Liver (tissue), 9 donors: ENCODE measurements around the gene HJV. TPM values are rescaled to one million over a fixed set of nuclear protein-coding genes. Genes with fewer than 3 reads are reported as not detected.
A peak's percentile ranks its signal among the peaks of the same experiment; 100 is the strongest.

Experiments used
- DNase-seq: peaks from one replicate; pipeline ENCODE4 v3.0.0-alpha.2; 2017; ENCODE audit warnings: low spot score
- H3K27ac ChIP-seq, 2 donors: one replicate each; pipeline ENCODE4 v1.7.0; 2013; ENCODE audit warnings: inconsistent platforms in 2 of 2, low read length in 2 of 2, control low read depth in 1 of 2, low read depth in 1 of 2, mild to moderate bottlenecking in 1 of 2
- H3K27me3 ChIP-seq, 4 donors: one replicate each; pipeline versions ENCODE4 v1.6.1 to v1.7.0; 2013; ENCODE audit warnings: low read length in 3 of 4, inconsistent platforms in 1 of 4, mild to moderate bottlenecking in 1 of 4, moderate library complexity in 1 of 4; ENCODE audit not compliant: control insufficient read depth in 4 of 4, insufficient read depth in 4 of 4
- H3K36me3 ChIP-seq, 4 donors: one replicate each; pipeline versions ENCODE4 v1.6.1 to v1.7.0; 2013; ENCODE audit warnings: low read length in 3 of 4, mild to moderate bottlenecking in 3 of 4, low read depth in 1 of 4, moderate library complexity in 1 of 4; ENCODE audit not compliant: control insufficient read depth in 4 of 4, insufficient read depth in 3 of 4
- H3K4me1 ChIP-seq, 4 donors: one replicate each; pipeline versions ENCODE4 v1.6.1 to v1.7.0; 2013; ENCODE audit warnings: low read length in 3 of 4, mild to moderate bottlenecking in 3 of 4, moderate library complexity in 1 of 4; ENCODE audit not compliant: control insufficient read depth in 4 of 4, insufficient read depth in 4 of 4
- H3K4me3 ChIP-seq, 3 donors: one replicate each; pipeline versions ENCODE4 v1.6.1 to v1.7.0; 2013; ENCODE audit warnings: low read length in 3 of 3, control low read depth in 1 of 3, low read depth in 1 of 3, mild to moderate bottlenecking in 1 of 3
- H3K9ac ChIP-seq, 2 donors: one replicate each; pipeline ENCODE4 v1.7.0; 2013; ENCODE audit warnings: low read length in 2 of 2, mild to moderate bottlenecking in 2 of 2, moderate library complexity in 2 of 2, control low read depth in 1 of 2, low read depth in 1 of 2
- H3K9me3 ChIP-seq, 4 donors: one replicate each; pipeline versions ENCODE4 v1.6.1 to v1.7.0; 2013; ENCODE audit warnings: low read length in 3 of 4; ENCODE audit not compliant: control insufficient read depth in 4 of 4
- ATF3 ChIP-seq: IDR thresholded peaks from 2 replicates; pipeline ENCODE4 v1.6.1; 2016; ENCODE audit warnings: antibody characterized with exemption
- CTCF ChIP-seq: fragments of 150-350 bp; IDR thresholded peaks from 2 replicates; pipeline ENCODE4 v1.5.1; 2017; ENCODE audit warnings: improper control_type of control experiment, low read depth, low read length; ENCODE audit not compliant: missing input control
- FOXA1 ChIP-seq: IDR thresholded peaks from 2 replicates; pipeline ENCODE4 v1.6.1; 2016; ENCODE audit warnings: antibody characterized with exemption
- FOXA2 ChIP-seq: IDR thresholded peaks from 2 replicates; pipeline ENCODE4 v1.6.1; 2016; ENCODE audit warnings: antibody characterized with exemption
- GABPA ChIP-seq, 2 donors: IDR thresholded peaks in 1 of 2; conservative IDR thresholded peaks in 1 of 2; 2 replicates each; pipeline ENCODE4 v1.6.1; 2016; ENCODE audit warnings: antibody characterized with exemption in 2 of 2, mild to moderate bottlenecking in 1 of 2, moderate library complexity in 1 of 2
- HNF4A ChIP-seq, 2 donors: conservative IDR thresholded peaks; 2 replicates each; pipeline ENCODE4 v1.6.1; 2016; ENCODE audit warnings: antibody characterized with exemption in 2 of 2, mild to moderate bottlenecking in 2 of 2
- HNF4G ChIP-seq: IDR thresholded peaks from 2 replicates; pipeline ENCODE4 v1.6.1; 2016; ENCODE audit warnings: antibody characterized with exemption
- JUND ChIP-seq, 2 donors: IDR thresholded peaks; 2 replicates each; pipeline ENCODE4 v1.6.1; 2016; ENCODE audit warnings: antibody characterized with exemption in 2 of 2
- MAX ChIP-seq: IDR thresholded peaks from 2 replicates; pipeline ENCODE4 v1.6.1; 2016; ENCODE audit warnings: antibody characterized with exemption
- NR2F2 ChIP-seq: IDR thresholded peaks from 2 replicates; pipeline ENCODE4 v1.6.1; 2016; ENCODE audit warnings: antibody characterized with exemption
- RAD21 ChIP-seq, 2 donors: IDR thresholded peaks; 2 replicates each; pipeline ENCODE4 v1.6.1; 2016; ENCODE audit warnings: antibody characterized with exemption in 2 of 2, mild to moderate bottlenecking in 2 of 2
- REST ChIP-seq: IDR thresholded peaks from 2 replicates; pipeline ENCODE4 v1.6.1; 2016; ENCODE audit warnings: antibody characterized with exemption, mild to moderate bottlenecking
- RXRA ChIP-seq, 2 donors: IDR thresholded peaks; 2 replicates each; pipeline ENCODE4 v1.6.1; 2017 to 2018; ENCODE audit warnings: antibody characterized with exemption in 2 of 2, mild to moderate bottlenecking in 1 of 2
- SP1 ChIP-seq: IDR thresholded peaks from 2 replicates; pipeline ENCODE4 v1.6.1; 2018; ENCODE audit warnings: antibody characterized with exemption, mild to moderate bottlenecking
- TAF1 ChIP-seq: conservative IDR thresholded peaks from 2 replicates; pipeline ENCODE4 v1.6.1; 2016; ENCODE audit warnings: antibody characterized with exemption, mild to moderate bottlenecking
- YY1 ChIP-seq: IDR thresholded peaks from 2 replicates; pipeline ENCODE4 v1.6.1; 2016; ENCODE audit warnings: antibody characterized with exemption, mild to moderate bottlenecking
- ZBTB33 ChIP-seq: IDR thresholded peaks from 2 replicates; pipeline ENCODE4 v1.6.1; 2016; ENCODE audit warnings: antibody characterized with exemption
- WGBS: extraction: QIAGEN DNeasy Blood & Tissue Kit; methylation state at CpG from one replicate; pipeline ENCODE4 v1.1.7; 2013; 5-methylcytosine and 5-hydroxymethylcytosine counted together
- polyA plus RNA-seq, 2 donors: library from polyadenylated mRNA; stranded (reverse) in 1 of 2; unstranded in 1 of 2; fragments of 200-250 nt in 1 of 2; fragments of >200 nt in 1 of 2; fragmentation: Nextera tagmentation in 1 of 2; extraction: Ambion mirVana in 1 of 2; gene quantifications; one replicate each; pipeline versions ENCODE4 v1.2.1 to v1.2.3, GENCODE V29; 2013 to 2015
- total RNA-seq, 2 donors: library from RNA; depleted of rRNA; stranded (reverse); fragments of >200 nt; gene quantifications; one replicate each; pipeline ENCODE4 v1.2.3, GENCODE V29; 2014
- donor health status: healthy.
- donor health status: healthy.
- donor health status: healthy.
- donor health status: healthy.
- donor health status: healthy.

Gene HJV
- total and polyA plus RNA-seq, 4 donors = 68.0 to 138 (median 97.6) TPM

GRCh38 chr1:145979746-145980456, 41.6 kb downstream of the HJV start:
- TF ChIP-seq SP1 (no peak), HNF4G (no peak), HNF4A (conservative IDR thresholded peaks at IDR 0.05) (no peak), NR2F2 (no peak)
- DNase-seq = no peak
- Histone ChIP-seq H3K36me3 (peaks cover 0 to 8% (median 0%) of the 10 kb centered on the region in 4 donors), H3K9ac (peak overlapping the region; percentile 13 to 84), H3K27ac (peak overlapping the region; percentile 72 to 87), H3K9me3 (no peaks in the 10 kb centered on the region), H3K4me1 (peaks cover 18 to 46% (median 34%) of the 10 kb centered on the region in 4 donors), H3K27me3 (no peaks in the 10 kb centered on the region), H3K4me3 (no peak overlapping the region)
- whole genome bisulfite sequencing = 69% methylated on average over 7 of the region's 7 CpGs

GRCh38 chr1:145978854-145979745, 42.4 kb downstream of the HJV start:
- peak overlapping the region; percentile 59 to 84 for H3K9ac ChIP-seq
- H3K9me3 ChIP-seq = no peaks in the 10 kb centered on the region
- WGBS = 51% methylated on average over 9 of the region's 9 CpGs
- H3K27ac ChIP-seq = peak overlapping the region; percentile 87 to 93
- no peaks in the 10 kb centered on the region for H3K27me3 ChIP-seq
- TF ChIP-seq MAX (peak; percentile 10), HNF4A (conservative IDR thresholded peaks at IDR 0.05) (no peak), RXRA (IDR thresholded peaks at IDR 0.05) (peak in 1 of 2 donors; percentile 39), RAD21 (IDR thresholded peaks at IDR 0.05) (peak; percentile 24 to 26), TAF1 (no peak), GABPA (IDR thresholded peaks at IDR 0.05 in 1 of 2, conservative IDR thresholded peaks at IDR 0.05 in 1 of 2) (peak in 1 of 2 donors; percentile 45), ATF3 (no peak), REST (no peak), JUND (IDR thresholded peaks at IDR 0.05) (peak; percentile 78 to 79), YY1 (no peak), FOXA2 (no peak), CTCF (no peak), ZBTB33 (no peak), SP1 (peak; percentile 70), HNF4G (no peak), NR2F2 (peak; percentile 31), FOXA1 (no peak)
- H3K36me3 ChIP-seq = peaks cover 0 to 8% (median 0%) of the 10 kb centered on the region in 4 donors
- no peak overlapping the region for H3K4me3 ChIP-seq
- peak; percentile 79 for DNase-seq
- peaks cover 19 to 49% (median 35%) of the 10 kb centered on the region in 4 donors for H3K4me1 ChIP-seq
